GM13977 (cell line): Measurements from ENCODE around the gene DAB2.

ENCODE experiments used
- DNase-seq: peaks from one replicate; pipeline ENCODE4 v3.0.0; 2012; ENCODE audit warnings: low spot score
- CTCF ChIP-seq: IDR thresholded peaks from 2 replicates; pipeline ENCODE4 v1.5.1; 2012; ENCODE audit warnings: mild to moderate bottlenecking, control low read depth; ENCODE audit not compliant: insufficient read depth; ENCODE audit errors: extremely low read depth, missing control alignments
- in situ Hi-C: fragments of 300-500 bp; cut with MboI; formaldehyde crosslinking; loops from one replicate; pipeline ENCODE4 v1.12.0; 2022; ENCODE audit warnings: low sequenced_read_pairs, low pct_unique_long_range_greater_than_20kb, mixed read lengths, inconsistent platforms; ENCODE audit not compliant: unreplicated experiment

Gene DAB2

GRCh38 chr5:39381376-39381775, 43.4 kb downstream of the DAB2 start:
- no peak for DNase-seq
- TF ChIP-seq CTCF: no peak
- in situ Hi-C loops: loop anchor here (25.0 kb wide), 1 partner anchor 156 kb away; no protein-coding TSS in a partner anchor

GRCh38 chr5:39379693-39380092, 45.1 kb downstream of the DAB2 start:
- no peak for DNase-seq
- in situ Hi-C loops: loop anchor here (25.0 kb wide), 1 partner anchor 158 kb away; no protein-coding TSS in a partner anchor

GRCh38 chr5:39377613-39378012, 47.2 kb downstream of the DAB2 start:
- no peak for DNase-seq
- in situ Hi-C loops: loop anchor here (25.0 kb wide), 1 partner anchor 160 kb away; no protein-coding TSS in a partner anchor
- TF ChIP-seq CTCF: no peak

More at GRCh38 chr5:39379693-39380092, 45.1 kb downstream of the DAB2 start:
- TF ChIP-seq CTCF: no peak

GRCh38 chr5:39376293-39376714, 48.5 kb downstream of the DAB2 start:
- in situ Hi-C loops: loop anchor here (25.0 kb wide), 1 partner anchor 161 kb away; no protein-coding TSS in a partner anchor
- TF ChIP-seq CTCF: peak; percentile 68
- peak; percentile 40 for DNase-seq

- in situ Hi-C loops: no loop called here
- DNase-seq: no peak
- TF ChIP-seq CTCF: no peak
Observed at GRCh38 chr5:39373791-39374190, 51.0 kb downstream of the DAB2 start.

GRCh38 chr5:39371367-39371635, 53.5 kb downstream of the DAB2 start:
- in situ Hi-C loops: no loop called here
- TF ChIP-seq CTCF: no peak

More at GRCh38 chr5:39371367-39371635, 53.5 kb downstream of the DAB2 start:
- DNase-seq: no peak
